Measurements from ENCODE around the gene UPK2. TPM values are rescaled to one million over a fixed set of nuclear protein-coding genes. Genes with fewer than 3 reads are reported as not detected.
A peak's percentile ranks its signal among the peaks of the same experiment; 100 is the strongest.

The UPK2 gene
- total and polyA plus RNA-seq, 2 experiments from 2014 or later: 0.28 TPM; not detected in 1

DNA sequence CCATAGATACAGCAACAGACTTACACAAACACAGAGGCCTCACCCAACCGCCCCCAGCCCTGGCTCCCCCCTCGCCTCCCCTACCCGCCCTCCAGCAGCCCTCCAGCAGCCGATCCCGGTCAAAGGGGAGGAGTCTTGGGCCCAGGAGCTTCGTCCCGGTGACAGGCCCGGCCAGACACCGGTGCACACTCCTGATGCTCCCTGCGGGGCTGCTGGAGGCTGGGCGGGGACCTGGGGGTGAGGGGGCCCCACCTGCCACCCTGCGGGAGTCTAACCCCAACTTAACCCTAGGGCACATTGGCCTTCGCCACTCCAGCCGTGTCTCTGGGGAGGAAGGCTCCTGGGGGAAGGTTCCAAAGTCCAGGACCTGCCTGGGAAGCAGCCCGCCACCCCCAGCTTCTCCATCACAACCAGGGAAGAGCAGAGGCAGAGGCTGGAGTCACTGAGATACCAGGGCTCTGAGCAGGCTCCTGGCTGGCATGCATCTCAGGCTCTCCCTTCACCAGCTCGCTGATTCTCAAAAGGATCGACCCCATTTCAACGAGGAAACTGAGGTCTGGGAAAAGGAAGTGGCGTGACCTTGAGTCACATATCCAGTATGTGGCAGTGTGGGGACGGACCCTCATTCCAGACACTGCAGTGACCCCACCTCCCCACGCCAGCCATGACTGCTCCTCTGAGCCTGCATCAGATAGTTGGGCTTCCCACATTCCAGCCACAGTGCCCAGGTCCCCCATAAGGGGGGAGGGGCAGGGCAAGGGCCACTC lies 44.8 kb upstream of the UPK2 start:
- Histone ChIP-seq H3K27ac (peak overlapping the region; percentile 94), H3K36me3 (ENCODE audit: low read depth) (peaks cover 6% of the 10 kb centered on the region; the same call in 1 of the 2 replicates), H3F3A (ENCODE audit: insufficient read depth) (peaks cover 48% of the 10 kb centered on the region), H3K4me3 (peak overlapping the region; percentile 72), H3K9me2 (ENCODE audit: insufficient read depth) (no peaks in the 10 kb centered on the region), H3K4me2 (ENCODE audit: unreplicated experiment) (peak overlapping the region; percentile 87), H3K9ac (peak overlapping the region; percentile 90), H3K27me3 (replicated peaks; ENCODE audit: insufficient read depth) (no peaks in the 10 kb centered on the region), H3K9me3 (ENCODE audit: low read depth) (no peaks in the 10 kb centered on the region), H2AFZ (no peak overlapping the region), H3K79me2 (ENCODE audit: insufficient read depth) (peaks cover 86% of the 10 kb centered on the region), H3K4me1 (ENCODE audit: insufficient read depth) (peaks cover 70% of the 10 kb centered on the region), H4K20me1 (ENCODE audit: insufficient read depth) (no peaks in the 10 kb centered on the region)
- peak; percentile 88 for DNase-seq
- TF ChIP-seq EZH2 (IDR thresholded peaks at IDR 0.05; ENCODE audit: insufficient read depth, poor library complexity, severe bottlenecking) (no peak), EZH2phosphoT487 (IDR thresholded peaks at IDR 0.05; ENCODE audit: insufficient read depth, low read depth) (no peak)
- WGBS, 2 experiments (ENCODE audit: low coverage in 1 of 2, low lambda C conversion rate in 2 of 2, missing lambda C conversion rate in 2 of 2): 7 to 10% methylated on average over 15 to 21 of the region's 21 CpGs
- in situ Hi-C loops (cut with MboI): no loop called here

- Histone ChIP-seq H3K36me3 (ENCODE audit: low read depth) (no peaks in the 10 kb centered on the region), H4K20me1 (ENCODE audit: insufficient read depth) (no peaks in the 10 kb centered on the region), H3K27me3 (replicated peaks; ENCODE audit: insufficient read depth) (no peaks in the 10 kb centered on the region), H3K27ac (peak overlapping the region; percentile 94), H3K9ac (peak overlapping the region; percentile 90), H3K9me3 (ENCODE audit: low read depth) (no peaks in the 10 kb centered on the region), H3K4me2 (ENCODE audit: unreplicated experiment) (peak overlapping the region; percentile 87), H3K4me1 (ENCODE audit: insufficient read depth) (peaks cover 78% of the 10 kb centered on the region), H3K4me3 (peak overlapping the region; percentile 72), H3K79me2 (ENCODE audit: insufficient read depth) (peaks cover 82% of the 10 kb centered on the region), H3K9me2 (ENCODE audit: insufficient read depth) (no peaks in the 10 kb centered on the region), H3F3A (ENCODE audit: insufficient read depth) (peaks cover 50% of the 10 kb centered on the region), H2AFZ (no peak overlapping the region)
- peak; percentile 96 for DNase-seq
- in situ Hi-C loops (cut with MboI): no loop called here
- no peak for TF ChIP-seq EZH2 (IDR thresholded peaks at IDR 0.05; ENCODE audit: insufficient read depth, poor library complexity, severe bottlenecking)
- no peak for TF ChIP-seq EZH2phosphoT487 (IDR thresholded peaks at IDR 0.05; ENCODE audit: insufficient read depth, low read depth)
- WGBS, 2 experiments (ENCODE audit: low coverage in 1 of 2, low lambda C conversion rate in 2 of 2, missing lambda C conversion rate in 2 of 2): 2 to 6% methylated on average over 17 to 23 of the region's 23 CpGs
These were observed 44.0 kb upstream of the UPK2 start for GRCh38 chr11:118911880-118912741.

GRCh38 chr11:118912742-118913410 lies 43.2 kb upstream of the UPK2 start:
- Histone ChIP-seq H3K9me3 (ENCODE audit: low read depth) (no peaks in the 10 kb centered on the region), H4K20me1 (ENCODE audit: insufficient read depth) (no peaks in the 10 kb centered on the region), H3K36me3 (ENCODE audit: low read depth) (no peaks in the 10 kb centered on the region), H3K9me2 (ENCODE audit: insufficient read depth) (no peaks in the 10 kb centered on the region), H3K27me3 (replicated peaks; ENCODE audit: insufficient read depth) (no peaks in the 10 kb centered on the region), H3K4me3 (peak overlapping the region; percentile 72; the same call in 1 of the 2 replicates), H3K4me2 (ENCODE audit: unreplicated experiment) (peak overlapping the region; percentile 87), H3K9ac (peak overlapping the region; percentile 90), H3K27ac (peak overlapping the region; percentile 94), H2AFZ (no peak overlapping the region), H3F3A (ENCODE audit: insufficient read depth) (peaks cover 55% of the 10 kb centered on the region), H3K4me1 (ENCODE audit: insufficient read depth) (peaks cover 78% of the 10 kb centered on the region), H3K79me2 (ENCODE audit: insufficient read depth) (peaks cover 75% of the 10 kb centered on the region)
- DNase-seq: peak; percentile 64
- in situ Hi-C loops (cut with MboI): no loop called here
- WGBS, 2 experiments (ENCODE audit: low coverage in 1 of 2, low lambda C conversion rate in 2 of 2, missing lambda C conversion rate in 2 of 2): 45 to 51% methylated on average over 12 of the region's 12 CpGs
- no peak for TF ChIP-seq EZH2 (IDR thresholded peaks at IDR 0.05; ENCODE audit: insufficient read depth, poor library complexity, severe bottlenecking)
- TF ChIP-seq EZH2phosphoT487 (IDR thresholded peaks at IDR 0.05; ENCODE audit: insufficient read depth, low read depth): no peak
